DND-41 (cell line): ENCODE data around the gene MCCD1.

Experiments
- ATAC-seq: fragments of 200-7000 bp; cut with Tn5 transposase; 3 replicates; pipeline ENCODE4 v1.9.1; 2021; ENCODE audit warnings: low read depth; ENCODE audit not compliant: insufficient read depth
- DNase-seq: peaks from one replicate; pipeline ENCODE4 v3.0.0-alpha.2; 2020
- H2AFZ ChIP-seq: 2 replicates; pipeline ENCODE4 v1.6.0; 2012; ENCODE audit warnings: low read depth, low read length
- H3K27ac ChIP-seq: 2 replicates; pipeline ENCODE4 v1.5.1; 2012; ENCODE audit warnings: low read length, inconsistent platforms
- H3K27me3 ChIP-seq: fragments of 200-600 bp; sonication (generic); 2 replicates; pipeline ENCODE4 v1.6.0; 2012; ENCODE audit warnings: low read length, mild to moderate bottlenecking, inconsistent platforms; ENCODE audit not compliant: insufficient read depth, poor library complexity
- H3K36me3 ChIP-seq: 2 replicates; pipeline ENCODE4 v1.5.1; 2012; ENCODE audit warnings: low read length, inconsistent platforms; ENCODE audit not compliant: insufficient read depth
- H3K4me1 ChIP-seq: 2 replicates; pipeline ENCODE4 v1.5.1; 2012; ENCODE audit warnings: mild to moderate bottlenecking, low read length; ENCODE audit not compliant: insufficient read depth
- H3K4me2 ChIP-seq: 2 replicates; pipeline ENCODE4 v1.6.0; 2012; ENCODE audit warnings: mild to moderate bottlenecking, moderate library complexity, low read length, inconsistent platforms; ENCODE audit not compliant: insufficient read depth
- H3K4me3 ChIP-seq, 2 experiments: fragments of 200-600 bp in 1 of 2; shearing (Covaris generic) in 1 of 2; 2 replicates each; pipeline ENCODE4 v1.5.1; 2012 to 2016; ENCODE audit warnings: inconsistent platforms in 2 of 2, low read length in 2 of 2, mild to moderate bottlenecking in 2 of 2, low read depth in 1 of 2, moderate library complexity in 1 of 2
- H3K79me2 ChIP-seq: 2 replicates; pipeline ENCODE4 v1.6.0; 2012; ENCODE audit warnings: low read length, inconsistent platforms; ENCODE audit not compliant: insufficient read depth
- H3K9ac ChIP-seq: 2 replicates; pipeline ENCODE4 v1.6.0; 2012; ENCODE audit warnings: low read depth, mild to moderate bottlenecking, inconsistent platforms, low read length, moderate library complexity
- H3K9me3 ChIP-seq: 2 replicates; pipeline ENCODE4 v1.5.1; 2012; ENCODE audit warnings: low read length, moderate library complexity, mild to moderate bottlenecking, inconsistent platforms; ENCODE audit not compliant: insufficient read depth, severe bottlenecking
- H4K20me1 ChIP-seq: 2 replicates; pipeline ENCODE4 v1.6.0; 2012; ENCODE audit warnings: low read length; ENCODE audit not compliant: insufficient read depth
- EZH2 ChIP-seq: IDR thresholded peaks from 3 replicates; pipeline ENCODE4 v1.6.1; 2012; ENCODE audit warnings: borderline replicate concordance, low read depth, mild to moderate bottlenecking, moderate library complexity, low read length, inconsistent platforms; ENCODE audit not compliant: severe bottlenecking
- TF ChIP-seq, protein P1 (sequence below): IDR thresholded peaks from 2 replicates; pipeline ENCODE4 v1.5.1; 2012; ENCODE audit warnings: borderline replicate concordance, low read length, moderate library complexity, mild to moderate bottlenecking; ENCODE audit not compliant: poor library complexity, severe bottlenecking; ENCODE audit errors: extremely low read depth

Gene MCCD1

DNA sequence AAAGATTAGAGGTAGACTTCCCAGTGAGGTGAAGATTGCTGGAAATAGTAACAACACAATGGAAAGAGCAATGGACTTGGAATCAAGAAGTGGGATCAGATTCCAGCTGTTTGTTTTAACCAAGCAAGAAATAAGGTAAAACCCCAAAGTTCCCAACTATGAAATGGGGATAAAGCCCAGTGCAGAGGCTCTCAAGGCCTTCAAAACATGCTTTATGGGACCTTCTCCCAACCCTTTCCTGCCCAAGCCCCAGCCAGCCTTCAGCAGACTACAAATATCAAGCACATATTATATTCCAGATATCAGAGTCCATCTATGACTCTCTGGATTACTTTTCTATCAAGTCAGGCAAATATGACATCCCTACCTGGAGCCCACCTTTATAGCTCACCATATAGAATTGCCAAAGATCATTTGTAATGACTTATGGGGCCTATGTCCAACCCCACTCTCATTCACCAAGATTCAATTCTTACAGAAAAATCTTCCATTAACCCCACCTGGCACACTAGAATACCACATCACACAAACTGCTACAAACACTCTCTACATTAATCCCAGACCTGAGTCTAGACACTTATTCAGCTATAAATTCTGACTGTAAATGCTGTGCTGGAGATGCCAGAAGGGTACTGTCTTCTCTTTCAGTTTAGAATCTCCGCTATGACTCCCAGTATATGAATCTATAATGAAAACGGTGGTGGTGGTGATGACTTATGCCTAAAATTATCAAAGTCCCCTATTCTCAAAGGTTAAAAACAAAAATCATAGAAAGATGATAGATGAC lies 7.0 kb downstream of the MCCD1 start:
- H3K4me3 ChIP-seq = no peak overlapping the region
- H3K9me3 ChIP-seq = no peaks in the 10 kb centered on the region
- peaks cover 100% of the 10 kb centered on the region for H3K36me3 ChIP-seq
- no peak for TF ChIP-seq EZH2
- TF ChIP-seq, protein P1, sequence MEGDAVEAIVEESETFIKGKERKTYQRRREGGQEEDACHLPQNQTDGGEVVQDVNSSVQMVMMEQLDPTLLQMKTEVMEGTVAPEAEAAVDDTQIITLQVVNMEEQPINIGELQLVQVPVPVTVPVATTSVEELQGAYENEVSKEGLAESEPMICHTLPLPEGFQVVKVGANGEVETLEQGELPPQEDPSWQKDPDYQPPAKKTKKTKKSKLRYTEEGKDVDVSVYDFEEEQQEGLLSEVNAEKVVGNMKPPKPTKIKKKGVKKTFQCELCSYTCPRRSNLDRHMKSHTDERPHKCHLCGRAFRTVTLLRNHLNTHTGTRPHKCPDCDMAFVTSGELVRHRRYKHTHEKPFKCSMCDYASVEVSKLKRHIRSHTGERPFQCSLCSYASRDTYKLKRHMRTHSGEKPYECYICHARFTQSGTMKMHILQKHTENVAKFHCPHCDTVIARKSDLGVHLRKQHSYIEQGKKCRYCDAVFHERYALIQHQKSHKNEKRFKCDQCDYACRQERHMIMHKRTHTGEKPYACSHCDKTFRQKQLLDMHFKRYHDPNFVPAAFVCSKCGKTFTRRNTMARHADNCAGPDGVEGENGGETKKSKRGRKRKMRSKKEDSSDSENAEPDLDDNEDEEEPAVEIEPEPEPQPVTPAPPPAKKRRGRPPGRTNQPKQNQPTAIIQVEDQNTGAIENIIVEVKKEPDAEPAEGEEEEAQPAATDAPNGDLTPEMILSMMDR = no peak
- H3K9ac ChIP-seq = no peak overlapping the region
- no peaks in the 10 kb centered on the region for H3K27me3 ChIP-seq
- no peak overlapping the region for H2AFZ ChIP-seq
- DNase-seq = no peak
- H4K20me1 ChIP-seq = peaks cover 94% of the 10 kb centered on the region
- no peak overlapping the region for H3K27ac ChIP-seq
- H3K4me1 ChIP-seq = peaks cover 41% of the 10 kb centered on the region
- no peak overlapping the region; the same call in 1 of the 2 replicates for H3K4me2 ChIP-seq
- peaks cover 74% of the 10 kb centered on the region for H3K79me2 ChIP-seq
- no peak for ATAC-seq

DNA sequence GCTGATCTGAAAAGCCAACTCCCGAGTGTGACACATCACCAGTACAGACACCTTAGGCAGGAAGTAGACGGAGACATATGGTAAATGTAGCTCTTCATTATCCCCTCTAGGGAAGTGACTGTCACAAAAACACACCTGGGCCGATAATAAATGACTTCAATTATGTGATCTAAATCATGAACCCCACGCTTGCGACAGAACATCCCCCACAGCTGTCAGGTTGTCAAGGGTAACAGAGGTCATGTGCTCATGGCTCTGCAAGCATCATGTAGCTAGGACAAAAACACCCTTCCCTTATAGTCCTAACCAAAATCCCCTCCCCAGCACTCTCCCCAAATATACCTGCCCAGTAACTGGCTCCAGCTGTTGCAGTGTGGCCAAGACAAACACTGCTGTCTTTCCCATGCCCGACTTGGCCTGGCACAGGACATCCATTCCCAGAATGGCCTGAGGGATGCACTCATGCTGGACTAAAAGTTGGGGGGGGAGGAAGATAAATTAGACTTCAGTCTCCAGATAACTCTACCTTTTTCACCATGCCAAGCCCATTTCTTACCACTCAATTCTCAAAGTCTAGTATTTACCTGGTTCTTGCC lies 10.1 kb downstream of the MCCD1 start:
- no peak for ATAC-seq
- H3K79me2 ChIP-seq = peaks cover 98% of the 10 kb centered on the region

DNA sequence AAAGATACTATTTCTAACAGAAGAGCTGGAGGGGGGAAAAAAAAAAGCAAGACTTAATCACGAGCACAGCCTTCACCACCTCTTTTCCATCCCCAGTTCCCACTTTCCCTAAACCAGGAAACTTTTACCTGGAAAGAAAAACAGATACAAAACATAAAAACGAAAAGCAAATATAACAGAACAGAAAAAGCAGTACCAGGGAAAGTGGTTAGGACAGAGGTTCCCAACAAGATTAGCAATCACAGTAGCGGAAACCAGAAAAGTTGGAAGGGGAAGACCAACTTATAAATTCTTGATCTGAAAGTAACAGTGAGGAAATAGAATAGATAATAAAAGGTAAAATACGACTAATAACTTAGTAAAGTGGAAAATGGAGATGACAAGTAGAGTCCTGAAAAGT lies 11.9 kb downstream of the MCCD1 start:
- ATAC-seq = no peak
- Histone ChIP-seq H3K27ac (peak overlapping the region; percentile 98), H4K20me1 (peaks cover 52% of the 10 kb centered on the region), H3K9ac (peak overlapping the region; percentile 87), H3K79me2 (peaks cover 80% of the 10 kb centered on the region), H3K4me2 (peak overlapping the region; percentile 91), H3K4me1 (peaks cover 55% of the 10 kb centered on the region), H3K9me3 (no peaks in the 10 kb centered on the region), H3K27me3 (no peaks in the 10 kb centered on the region), H3K36me3 (peaks cover 58% of the 10 kb centered on the region), H2AFZ (no peak overlapping the region), H3K4me3 (peak overlapping the region; percentile 72 to 80)
- TF ChIP-seq EZH2 = no peak
- TF ChIP-seq, protein P1 = no peak
- DNase-seq = no peak

More for the DNA sequence above, 10.1 kb downstream of the MCCD1 start:
- Histone ChIP-seq H3K27ac (no peak overlapping the region), H3K36me3 (peaks cover 76% of the 10 kb centered on the region), H3K4me1 (peaks cover 53% of the 10 kb centered on the region), H4K20me1 (peaks cover 69% of the 10 kb centered on the region), H3K4me3 (peak overlapping the region in 1 of 2 experiments; percentile 72; a peak in 2 of 4 replicates), H2AFZ (no peak overlapping the region), H3K4me2 (peak overlapping the region; percentile 91), H3K27me3 (no peaks in the 10 kb centered on the region), H3K9me3 (no peaks in the 10 kb centered on the region), H3K9ac (peak overlapping the region; percentile 87)
- no peak for TF ChIP-seq EZH2
- no peak for DNase-seq

DNA sequence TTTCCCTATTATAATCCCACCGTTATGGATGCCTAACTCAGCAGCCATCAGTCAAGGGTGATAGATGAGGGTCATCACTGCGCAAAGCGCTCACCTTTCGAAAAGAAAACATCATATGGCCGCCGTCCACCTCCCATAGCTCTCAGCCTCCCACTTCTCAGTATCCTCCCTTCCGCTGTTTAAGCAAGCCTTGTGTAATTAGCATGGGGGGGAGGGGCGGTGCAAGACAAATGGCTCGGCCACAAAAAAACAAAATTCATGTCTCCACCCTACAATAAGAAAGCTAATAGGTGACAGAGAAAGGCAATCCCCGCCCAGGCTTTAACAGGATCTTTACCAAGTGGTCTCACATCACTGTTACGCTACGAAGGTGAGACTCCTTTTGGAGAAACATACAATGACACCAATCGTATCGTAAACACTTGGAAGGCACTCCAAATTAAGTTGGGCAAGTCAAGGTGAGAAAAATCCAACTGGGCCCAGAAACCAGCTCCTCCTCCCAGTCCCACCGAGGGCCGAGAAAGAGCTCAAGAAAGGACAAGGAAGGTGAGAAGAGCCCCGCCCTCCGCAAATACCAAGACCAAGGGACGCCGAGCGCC lies 12.4 kb downstream of the MCCD1 start:
- TF ChIP-seq EZH2 = no peak
- TF ChIP-seq, protein P1 = no peak
- H3K4me2 ChIP-seq = peak overlapping the region; percentile 91
- DNase-seq (peak; percentile 65), ATAC-seq (peak; percentile 22)
- H2AFZ ChIP-seq = peak overlapping the region; percentile 52
- no peaks in the 10 kb centered on the region for H3K27me3 ChIP-seq
- H3K27ac ChIP-seq = peak overlapping the region; percentile 98
- H3K9ac ChIP-seq = peak overlapping the region; percentile 87
- peak overlapping the region; percentile 72 to 80 for H3K4me3 ChIP-seq
- peaks cover 53% of the 10 kb centered on the region for H3K36me3 ChIP-seq
- H3K9me3 ChIP-seq = no peaks in the 10 kb centered on the region
- H3K79me2 ChIP-seq = peaks cover 80% of the 10 kb centered on the region
- peaks cover 60% of the 10 kb centered on the region for H3K4me1 ChIP-seq
- peaks cover 46% of the 10 kb centered on the region for H4K20me1 ChIP-seq
